HG02885 (cell line): ENCODE data around the gene SOS1.
A peak's percentile ranks its signal among the peaks of the same experiment; 100 is the strongest.
"Not testable (repeated sequence)": the region's sequence is repeated elsewhere in the genome, so short reads cannot be mapped to it uniquely, and the experiment has no call there.

Experiments used
- ATAC-seq: cut with Tn5 transposase; IDR thresholded peaks from one replicate; pipeline ENCODE4 v1.9.1; 2021; ENCODE audit warnings: mild to moderate bottlenecking; ENCODE audit not compliant: unreplicated experiment, poor library complexity

Gene SOS1

DNA sequence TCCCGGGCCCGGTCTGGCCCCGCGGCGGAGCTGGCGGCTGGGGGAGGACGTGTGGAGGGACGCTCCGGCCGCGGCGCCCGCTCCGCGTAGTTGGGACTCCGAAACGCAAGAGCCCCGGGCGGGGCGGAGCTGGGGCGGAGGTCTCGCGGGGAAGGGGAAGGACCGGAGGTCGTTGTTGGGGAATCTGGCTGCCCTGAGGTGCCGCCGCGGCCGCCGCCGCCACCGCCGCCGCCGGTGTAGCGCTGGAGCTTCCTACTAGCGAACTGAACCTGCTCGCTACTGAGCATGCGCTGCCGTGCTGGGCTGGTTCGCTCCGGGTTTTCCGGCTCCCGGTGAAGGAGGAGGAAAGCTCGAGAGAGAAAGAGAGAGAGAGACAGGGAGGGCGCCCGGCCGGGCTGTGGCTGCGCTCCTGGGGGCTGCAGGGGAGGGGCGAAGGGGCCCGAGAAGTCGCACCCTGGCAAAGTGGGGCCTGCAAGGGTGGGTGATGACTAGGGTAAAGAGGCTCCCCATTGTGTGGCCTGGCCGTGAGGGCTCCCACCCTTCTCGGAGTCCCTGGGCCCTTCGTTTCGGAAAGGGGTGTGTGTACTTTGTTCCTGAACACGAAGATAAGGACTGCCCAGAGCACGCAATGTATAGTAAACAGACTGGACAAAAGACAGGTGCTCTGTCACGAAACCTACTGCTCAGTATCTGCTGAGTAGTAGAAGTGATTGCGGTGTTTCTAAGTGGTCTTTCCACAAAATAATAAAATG is at the start of gene SOS1:
Gene SOS1, minus strand, starts transcription at position 281 of the 752 bp plus-strand sequence. CDS start 629 bp downstream, outside the sequence.
- peak; percentile 55 for ATAC-seq

DNA sequence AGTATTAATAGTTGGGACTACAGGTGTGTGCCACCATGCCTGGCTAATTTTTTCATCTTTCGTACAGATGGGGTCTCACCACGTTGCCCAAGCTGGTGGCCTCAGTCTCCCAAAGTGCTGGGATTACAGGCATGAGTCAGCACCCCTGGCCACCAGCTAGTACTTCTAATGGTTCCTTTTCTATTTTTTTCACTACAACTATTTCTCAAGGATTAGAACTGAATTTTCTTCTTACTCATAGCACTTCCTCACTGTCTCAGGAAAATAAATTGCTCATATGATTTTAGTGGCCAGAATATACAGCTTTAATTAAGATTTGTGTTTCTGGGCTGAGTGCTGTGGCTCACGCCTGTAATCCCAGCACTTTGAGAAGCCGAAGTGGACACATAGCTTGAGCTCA is 43.2 kb upstream of the SOS1 start:
- no peak for ATAC-seq

DNA sequence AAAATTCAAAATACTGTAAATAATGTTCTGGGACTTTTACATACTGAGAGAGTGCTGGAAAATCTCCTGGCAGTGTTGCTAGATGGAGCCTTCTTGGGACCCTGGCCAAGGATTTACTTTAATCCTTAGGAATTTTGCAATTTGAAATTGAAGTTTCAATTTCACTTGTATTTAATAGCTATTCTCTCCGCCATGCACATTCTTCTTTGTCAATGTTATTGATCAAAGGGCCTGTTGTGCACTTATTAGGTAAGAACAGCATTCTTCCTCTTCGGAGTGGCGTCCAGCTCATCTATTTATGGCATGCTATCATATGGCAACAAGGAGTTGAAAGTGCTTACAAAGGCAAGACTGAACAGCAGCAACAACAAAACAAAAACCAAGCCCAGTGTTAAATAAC is 40.1 kb upstream of the SOS1 start:
- no peak for ATAC-seq

DNA sequence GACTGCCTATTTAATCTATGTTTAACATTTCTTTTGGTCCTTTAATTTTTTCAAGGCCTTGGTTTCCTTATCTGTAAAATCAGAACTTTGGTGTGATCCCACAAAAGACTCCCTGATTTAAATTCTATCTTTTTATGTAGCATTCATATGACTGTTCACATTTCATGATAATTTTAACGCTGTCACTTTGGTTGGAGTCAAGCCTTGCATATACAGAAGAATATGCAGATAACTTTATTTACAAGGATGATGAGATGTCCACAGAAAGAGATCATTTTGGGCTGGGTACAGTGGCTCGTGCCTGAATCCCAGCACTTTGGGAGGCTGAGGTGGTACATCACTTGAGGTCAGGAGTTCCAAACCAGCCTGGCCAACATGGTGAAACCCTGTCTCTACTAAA is 38.4 kb upstream of the SOS1 start:
- ATAC-seq = no peak

DNA sequence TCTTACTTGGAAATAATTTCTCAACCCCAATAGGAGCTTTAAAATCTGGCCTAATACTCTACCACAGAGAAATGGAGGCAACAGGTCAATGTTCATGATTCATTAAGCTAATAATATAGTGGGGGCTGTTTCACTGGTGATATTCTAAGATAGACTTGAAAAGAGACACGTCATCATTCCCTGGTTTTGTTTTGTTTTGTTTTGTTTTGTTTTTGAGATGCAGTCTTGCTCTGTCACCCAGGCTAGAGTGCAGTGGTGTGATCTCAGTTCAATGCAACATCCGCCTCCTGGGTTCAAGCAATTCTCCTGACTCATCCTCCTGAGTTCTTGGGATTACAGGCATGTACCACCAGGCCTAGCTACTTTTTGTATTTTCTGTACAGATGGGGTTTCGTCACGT is 37.5 kb upstream of the SOS1 start:
- ATAC-seq = no peak

DNA sequence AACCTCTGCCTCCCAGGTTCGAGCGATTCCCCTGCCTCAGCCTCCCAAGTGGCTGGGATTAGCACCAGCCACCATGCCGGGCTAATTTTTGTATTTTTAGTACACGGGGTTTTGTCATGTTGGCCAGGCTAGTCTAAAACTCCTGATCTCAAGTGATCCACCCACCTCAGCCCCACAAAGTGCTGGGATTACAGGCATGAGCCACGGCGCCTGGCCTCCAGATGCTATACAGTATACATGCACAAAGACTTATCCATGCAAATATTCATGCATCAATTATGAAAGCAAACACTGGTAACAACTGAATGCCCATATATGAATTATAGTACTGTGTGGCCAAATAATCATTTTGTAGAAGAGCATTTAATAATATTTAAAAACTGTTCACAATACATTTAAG is 36.0 kb upstream of the SOS1 start:
- no peak for ATAC-seq

DNA sequence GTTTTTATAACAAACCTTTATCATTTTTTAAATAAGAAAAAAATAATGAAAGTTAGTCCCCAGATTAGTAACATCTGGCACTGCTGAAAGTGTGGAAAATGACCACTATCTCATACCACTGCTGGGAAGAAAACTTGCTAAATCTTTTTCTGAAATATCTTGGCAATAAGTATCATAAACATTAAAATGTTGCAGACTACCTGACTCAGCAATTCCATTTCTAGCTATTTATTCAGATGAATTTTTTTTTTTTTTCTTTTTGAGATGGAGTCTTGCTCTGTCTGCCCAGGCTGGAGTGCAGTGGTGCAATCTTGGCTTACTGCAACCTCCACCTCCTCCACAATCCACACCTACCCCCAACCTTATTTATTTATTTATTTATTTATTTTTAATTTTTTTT is 35.3 kb upstream of the SOS1 start:
- no peak for ATAC-seq

DNA sequence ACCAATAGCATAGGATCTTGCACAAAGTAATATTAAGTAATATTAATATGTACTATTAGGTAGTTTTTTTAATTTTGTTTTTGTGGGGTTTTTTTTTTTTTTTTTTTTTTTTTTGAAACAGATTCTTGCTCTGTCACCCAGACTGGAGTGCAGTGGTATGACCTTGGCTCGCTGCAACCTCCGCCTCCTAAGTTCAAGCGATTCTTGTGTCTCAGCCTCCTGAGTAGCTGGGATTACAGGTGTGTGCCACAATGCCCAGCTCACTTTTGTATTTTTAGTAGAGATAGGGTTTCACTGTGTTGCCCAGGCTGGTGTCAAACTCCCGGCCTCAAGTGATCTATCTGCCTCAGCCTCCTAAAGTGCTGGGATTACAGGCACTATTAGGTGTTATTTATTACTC is 34.7 kb upstream of the SOS1 start:
- ATAC-seq = not testable (repeated sequence)

DNA sequence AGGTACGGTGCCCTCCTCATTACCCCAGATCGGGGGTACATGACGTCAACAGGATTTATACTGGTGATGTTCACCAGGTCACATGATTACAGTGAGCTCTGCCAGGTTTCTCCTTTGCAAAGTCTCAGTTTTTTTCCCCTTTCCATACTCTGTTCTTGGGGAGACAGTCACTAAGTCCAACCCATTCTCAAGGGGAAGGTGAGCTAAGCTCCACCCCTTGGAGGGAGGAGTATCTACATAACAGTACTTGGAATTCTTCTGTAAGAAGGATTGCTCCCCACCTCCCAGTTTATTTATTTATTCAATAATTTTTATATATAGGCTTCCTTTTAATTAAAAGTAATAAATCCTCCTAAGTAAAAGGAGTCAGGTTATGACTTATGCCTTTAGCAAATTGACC is 34.1 kb upstream of the SOS1 start:
- ATAC-seq = no peak

DNA sequence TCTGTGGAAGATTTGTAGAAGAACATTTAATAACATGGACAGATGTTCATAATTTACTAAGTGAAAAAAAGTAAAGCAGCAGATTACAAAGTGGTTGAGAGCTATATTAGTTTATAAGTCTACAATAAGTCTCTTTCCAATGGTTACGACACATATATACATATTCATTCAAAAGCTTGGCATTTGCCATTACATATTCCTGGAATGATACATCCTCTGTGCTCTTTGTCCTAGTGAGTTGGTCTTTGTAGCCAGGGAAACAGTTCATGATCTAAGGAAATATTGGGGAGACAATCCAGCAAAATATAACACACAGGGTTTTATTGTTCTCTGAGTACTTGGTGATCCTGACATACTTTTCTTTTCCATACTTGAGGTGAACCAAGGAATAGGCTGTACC is 32.5 kb upstream of the SOS1 start:
- ATAC-seq = no peak

DNA sequence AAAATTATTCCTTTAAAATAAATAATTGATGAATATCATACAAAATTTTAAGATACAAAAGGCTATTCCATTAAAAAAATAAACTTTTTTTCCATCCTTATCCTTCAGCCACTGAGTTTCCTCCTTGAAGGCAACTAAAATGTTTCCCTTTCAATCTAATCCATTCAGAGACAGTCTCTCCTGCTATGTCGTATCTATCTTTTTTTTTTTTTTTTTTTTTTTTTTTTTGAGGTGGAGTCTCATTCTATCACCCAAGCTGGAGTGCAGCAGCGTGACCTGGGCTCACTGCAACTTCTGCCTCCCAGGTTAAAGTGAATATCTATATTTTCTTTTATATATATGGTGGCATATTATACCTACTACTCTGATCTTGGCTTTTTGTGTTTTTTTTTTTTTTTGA is 31.7 kb upstream of the SOS1 start:
- ATAC-seq = no peak

DNA sequence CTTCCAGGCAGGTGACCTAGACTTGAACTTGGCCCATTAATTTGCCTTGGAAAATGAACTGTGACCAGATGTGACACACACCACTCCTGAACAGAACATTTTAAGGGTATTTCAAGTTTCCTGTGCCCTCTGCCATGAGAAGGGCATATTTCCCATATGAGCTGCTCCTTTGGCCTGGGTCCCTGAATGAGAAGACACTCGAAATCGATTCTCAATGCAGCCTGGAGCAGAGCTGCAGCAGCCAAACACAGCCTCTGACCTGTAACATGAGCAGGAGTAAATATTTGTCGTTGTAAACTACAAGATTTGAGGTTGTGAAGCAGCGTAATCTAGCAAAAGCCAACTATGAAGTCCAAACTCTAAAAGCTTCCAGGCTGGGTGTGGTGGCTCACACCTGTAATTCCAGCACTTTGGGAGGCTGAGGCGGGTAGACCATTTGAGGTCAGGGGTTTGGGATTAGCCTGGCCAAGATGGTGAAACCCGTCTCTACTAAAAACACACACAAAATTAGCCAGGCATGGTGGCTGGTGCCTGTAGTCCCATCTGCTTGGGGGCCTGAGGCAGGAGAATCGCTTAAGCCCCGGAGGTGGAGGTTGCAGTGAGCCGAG is 30.1 kb upstream of the SOS1 start:
- no peak for ATAC-seq

DNA sequence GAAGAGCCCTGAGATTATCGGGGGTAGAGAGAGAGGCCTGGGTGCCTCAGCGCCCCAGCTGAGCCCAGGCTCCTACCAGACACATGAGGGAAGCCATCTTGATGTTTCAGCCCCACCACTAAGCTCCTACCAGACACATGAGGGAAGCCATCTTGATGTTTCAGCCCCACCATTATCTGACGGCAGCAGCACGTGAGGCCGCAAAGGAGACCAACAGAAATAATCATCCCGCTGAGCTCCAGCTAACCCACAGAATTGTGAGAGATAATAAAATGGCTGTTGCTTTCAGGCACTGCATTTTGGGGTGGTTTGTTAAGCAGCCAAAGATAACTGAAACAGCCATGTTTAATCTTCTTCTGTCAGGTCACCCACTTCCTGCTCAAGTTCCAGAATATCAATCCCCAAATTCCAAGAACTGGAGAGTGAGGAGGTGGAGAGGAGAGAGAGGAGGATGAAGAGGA is 29.3 kb upstream of the SOS1 start:
- no peak for ATAC-seq

DNA sequence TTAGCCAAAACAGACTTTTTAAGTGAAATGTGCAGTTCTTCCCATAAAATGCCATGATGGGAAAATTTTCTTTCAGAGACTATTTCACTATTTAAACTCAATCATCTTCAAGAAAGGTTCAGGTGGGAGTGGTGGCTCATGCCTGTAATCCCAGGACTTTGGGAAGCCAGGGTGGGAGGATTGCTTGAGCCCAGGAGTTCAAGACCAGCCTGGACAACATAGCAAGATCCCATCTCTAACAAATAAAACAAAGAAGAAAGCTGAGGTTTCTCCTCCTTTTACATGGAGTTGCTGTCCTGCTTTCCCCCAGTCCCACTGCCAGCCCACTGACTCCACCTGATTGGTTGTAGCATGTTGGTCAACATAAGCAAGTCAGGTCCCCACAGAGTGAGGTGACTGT is 25.8 kb upstream of the SOS1 start:
- no peak for ATAC-seq

DNA sequence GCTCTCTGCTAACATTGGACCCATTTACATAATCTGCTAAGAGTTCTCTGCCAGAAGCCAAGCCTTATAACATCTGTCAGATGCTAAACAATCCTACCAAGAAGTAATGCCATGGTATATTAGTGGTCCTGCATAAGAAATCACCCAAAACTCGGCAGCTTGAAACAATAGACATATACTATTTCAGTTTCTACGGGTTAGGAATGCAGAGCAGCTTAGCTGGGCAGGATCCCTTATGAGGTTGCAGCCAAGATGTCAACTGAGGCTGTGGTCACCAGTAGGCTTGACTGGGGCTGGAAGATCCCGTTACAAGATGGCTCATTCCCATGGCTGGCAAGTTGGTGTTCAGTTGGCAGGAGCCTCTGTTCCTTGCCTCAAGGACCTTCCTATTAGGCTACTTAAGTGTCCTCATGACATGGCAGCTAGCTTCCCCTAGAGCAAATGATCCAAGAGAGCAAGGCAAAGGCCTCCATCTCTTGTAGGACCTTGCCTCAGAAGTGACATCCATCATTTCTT is 25.1 kb upstream of the SOS1 start:
- no peak for ATAC-seq

DNA sequence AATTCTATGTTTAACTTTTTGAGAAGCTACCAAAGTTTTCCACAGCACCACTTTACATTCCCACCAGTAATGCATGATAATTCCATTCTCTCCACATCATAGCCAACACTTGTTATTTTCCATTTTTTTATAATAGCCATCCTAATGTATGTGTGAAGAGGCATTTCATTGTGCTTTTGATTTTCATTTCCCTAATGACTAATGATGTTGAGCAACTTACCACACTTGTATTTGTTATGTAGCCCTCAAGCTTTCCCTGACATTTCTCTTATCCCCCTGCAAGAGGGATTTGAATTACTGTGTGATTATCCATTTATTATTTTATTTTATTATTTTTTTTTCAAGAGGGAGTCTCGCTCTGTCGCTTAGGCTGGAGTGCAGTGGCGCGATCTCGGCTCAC is 23.6 kb upstream of the SOS1 start:
- ATAC-seq = no peak

DNA sequence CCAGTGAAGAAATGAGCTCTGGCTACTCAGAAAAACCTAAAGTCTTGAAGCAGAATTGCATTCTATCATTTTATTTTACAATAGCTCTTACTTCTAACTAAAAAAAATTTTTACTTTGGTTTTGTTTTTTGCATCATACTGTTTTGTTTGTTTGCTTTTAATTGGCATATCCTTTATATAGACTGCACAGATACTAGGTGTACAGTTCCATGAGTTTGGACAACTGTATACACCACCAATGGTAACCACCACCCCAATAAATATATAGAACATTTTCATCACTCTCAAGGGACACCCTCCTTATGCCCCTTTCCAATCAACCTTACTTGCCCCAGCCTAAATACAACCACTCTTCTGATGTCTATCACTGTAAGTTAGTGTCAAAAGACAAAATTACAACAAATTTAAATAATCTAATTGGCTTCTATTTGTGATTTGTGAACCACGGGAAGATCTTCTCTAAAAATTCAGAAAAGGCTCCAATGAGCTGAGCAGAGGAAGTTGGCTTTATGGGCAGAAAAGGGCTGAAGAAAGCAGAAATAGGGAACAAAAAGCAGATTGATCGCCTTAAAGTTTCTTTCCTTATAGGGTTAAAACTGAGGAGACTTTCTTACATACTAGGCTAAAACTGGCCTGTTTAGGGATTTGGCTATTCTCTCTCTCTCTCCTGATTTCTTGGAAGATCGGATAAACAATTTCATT is 22.2 kb upstream of the SOS1 start:
- ATAC-seq = no peak

DNA sequence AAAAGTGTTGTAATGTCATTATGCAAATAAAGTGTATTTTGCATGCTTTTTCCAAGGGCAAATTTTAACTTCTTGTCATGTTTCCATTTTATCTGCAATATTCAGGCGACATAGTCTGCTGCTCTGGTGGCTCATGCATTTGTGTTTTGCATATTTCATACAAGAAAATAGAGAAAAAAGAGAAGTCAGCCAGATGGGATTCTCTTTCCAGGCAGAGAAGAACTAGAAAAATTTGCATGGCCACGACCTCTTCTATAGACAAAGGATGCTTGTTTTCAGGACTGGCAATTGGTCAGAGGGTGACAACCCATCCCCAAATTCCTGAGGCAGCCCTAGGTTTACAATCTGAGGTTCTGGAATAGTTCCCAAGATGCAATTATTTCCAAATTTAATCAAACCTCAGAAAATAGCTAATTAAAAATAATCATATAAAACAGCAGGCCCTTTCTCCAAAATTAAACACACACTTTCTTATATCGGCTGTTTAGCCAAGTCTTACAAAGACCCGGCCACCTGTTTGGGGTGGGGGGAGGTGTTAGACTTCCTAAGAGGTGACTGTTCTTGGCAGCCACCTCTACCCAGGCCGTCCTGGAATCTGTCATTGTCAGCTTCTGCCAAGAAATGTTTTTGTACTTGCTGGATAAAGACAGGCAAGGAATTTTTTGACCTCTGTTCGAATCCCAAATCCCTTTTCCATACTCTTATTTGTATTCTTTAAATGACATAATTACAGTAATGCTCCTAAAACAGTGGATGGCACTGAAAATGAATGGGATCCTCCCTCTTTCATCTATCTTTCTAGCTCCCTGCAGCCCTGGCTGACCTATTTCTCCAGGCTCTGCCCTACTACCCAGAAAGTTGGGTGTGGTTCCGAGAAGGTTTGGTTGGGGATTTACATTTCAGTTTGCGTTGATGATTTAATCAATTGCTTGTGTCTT is 20.8 kb upstream of the SOS1 start:
- ATAC-seq = peak; percentile 44

DNA sequence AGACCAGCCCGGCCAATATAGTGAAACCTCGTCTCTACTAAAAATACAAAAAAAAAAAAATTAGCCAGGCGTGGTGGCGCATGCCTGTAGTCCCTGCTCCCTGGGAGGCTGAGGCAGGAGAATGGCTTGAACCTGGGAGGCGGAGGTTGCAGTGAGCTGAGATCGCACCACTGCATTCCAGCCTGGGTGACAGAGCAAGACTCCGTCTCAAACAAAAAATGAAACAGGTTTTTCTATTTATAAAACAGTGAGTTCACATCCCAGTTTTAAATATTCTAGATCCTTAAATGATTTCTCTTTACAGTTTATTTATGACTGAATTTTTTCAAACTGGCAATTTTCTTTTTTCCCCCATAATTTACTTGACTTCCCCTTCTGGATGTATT is 20.1 kb upstream of the SOS1 start:
- not testable (repeated sequence) for ATAC-seq

DNA sequence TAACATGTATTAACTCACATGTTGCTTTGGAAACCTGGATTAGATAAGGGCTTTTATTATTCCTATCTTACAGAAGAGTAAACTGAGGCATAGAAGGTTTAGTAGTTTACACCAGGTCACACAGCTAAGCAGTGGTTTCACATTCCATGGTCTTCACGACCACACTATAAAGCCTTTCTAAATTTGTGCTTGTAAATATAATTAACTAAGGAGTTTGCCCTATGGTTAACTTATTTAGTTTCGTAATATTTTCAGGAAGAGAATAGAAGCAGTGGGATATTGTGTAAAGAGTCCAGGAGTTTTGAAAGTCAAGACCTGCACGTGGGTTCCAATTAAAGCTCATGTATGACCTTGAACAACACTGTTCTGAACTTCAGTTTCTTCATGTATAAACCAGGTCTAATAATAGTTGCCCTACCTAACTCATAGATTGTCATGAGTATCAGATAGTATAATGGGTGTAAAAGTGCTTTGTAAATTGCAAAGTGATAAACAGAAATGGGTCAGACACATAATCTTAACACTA is 19.5 kb upstream of the SOS1 start:
- no peak for ATAC-seq
